ENCODE results near the gene ZNF526.
A peak's percentile ranks its signal among the peaks of the same experiment; 100 is the strongest.
"Not testable (repeated sequence)": the region's sequence is repeated elsewhere in the genome, so short reads cannot be mapped to it uniquely, and the experiment has no call there.

Gene ZNF526

GRCh38 chr19:42266105-42266504 lies 46.0 kb downstream of the ZNF526 start:
- not testable (repeated sequence) for DNase-seq (ENCODE audit: low read depth)

GRCh38 chr19:42266928-42267603 lies 47.0 kb downstream of the ZNF526 start:
- DNase-seq (ENCODE audit: low read depth) = not testable (repeated sequence)

- DNase-seq (ENCODE audit: low read depth) = no peak
These were observed 47.6 kb downstream of the ZNF526 start for GRCh38 chr19:42267644-42268141.

- DNase-seq (ENCODE audit: low read depth) = peak; percentile 98
These were observed 48.1 kb downstream of the ZNF526 start for GRCh38 chr19:42268142-42268703.

GRCh38 chr19:42268704-42269477 lies 48.8 kb downstream of the ZNF526 start, which contains the start of gene CIC:
TSS of gene CIC (plus strand) at chr19:42269252. CDS start at chr19:42271784, 2,532 bp downstream.
- DNase-seq (ENCODE audit: low read depth) = peak; percentile 100

GRCh38 chr19:42269478-42270345 lies 49.6 kb downstream of the ZNF526 start:
- no peak for DNase-seq (ENCODE audit: low read depth)

- no peak for DNase-seq (ENCODE audit: low read depth)
These were observed 50.4 kb downstream of the ZNF526 start for GRCh38 chr19:42270346-42271044.

GRCh38 chr19:42271045-42271419 lies 50.9 kb downstream of the ZNF526 start:
- no peak for DNase-seq (ENCODE audit: low read depth)

GRCh38 chr19:42271861-42272534 lies 51.9 kb downstream of the ZNF526 start:
- no peak for DNase-seq (ENCODE audit: low read depth)

- DNase-seq (ENCODE audit: low read depth) = no peak
These were observed 52.4 kb downstream of the ZNF526 start for GRCh38 chr19:42272535-42272897.

GRCh38 chr19:42272989-42273406 lies 52.9 kb downstream of the ZNF526 start:
- DNase-seq (ENCODE audit: low read depth) = no peak

- no peak for DNase-seq (ENCODE audit: low read depth)
These were observed 53.4 kb downstream of the ZNF526 start for GRCh38 chr19:42273407-42274064.

- no peak for DNase-seq (ENCODE audit: low read depth)
These were observed 54.1 kb downstream of the ZNF526 start for GRCh38 chr19:42274065-42274682.

- no peak for DNase-seq (ENCODE audit: low read depth)
These were observed 55.0 kb downstream of the ZNF526 start for GRCh38 chr19:42275103-42275502.

GRCh38 chr19:42275517-42275916 lies 55.4 kb downstream of the ZNF526 start:
- no peak for DNase-seq (ENCODE audit: low read depth)

- no peak for DNase-seq (ENCODE audit: low read depth)
These were observed 56.2 kb downstream of the ZNF526 start for GRCh38 chr19:42276284-42276683.

- no peak for DNase-seq (ENCODE audit: low read depth)
These were observed 56.7 kb downstream of the ZNF526 start for GRCh38 chr19:42276821-42277220.
